ENCODE data around the gene PPID. TPM values are rescaled to one million over a fixed set of nuclear protein-coding genes. Genes with fewer than 3 reads are reported as not detected.

Gene PPID
- total RNA-seq, 4 donors from 2014 or later: 12.0 to 21.1 (median 16.1) TPM

- Histone ChIP-seq H3K27ac (no peak overlapping the region), H3K9me3 (peaks cover 0 to 5% (median 0%) of the 10 kb centered on the region in 4 donors), H3K4me1 (no peaks in the 10 kb centered on the region), H3K4me3 (no peak overlapping the region), H3K27me3 (no peaks in the 10 kb centered on the region), H3K36me3 (no peaks in the 10 kb centered on the region)
- WGBS, 2 donors: 79 to 90% methylated on average over 3 of the region's 3 CpGs
- TF ChIP-seq EP300 (IDR thresholded peaks at IDR 0.05) (no peak), CTCF (IDR thresholded peaks at IDR 0.05) (no peak), POLR2A (IDR thresholded peaks at IDR 0.05) (no peak)
- DNase-seq (ENCODE audit: low spot score in 2 of 2): no peak
Measured at GRCh38 chr4:158741326-158742021, 18.3 kb upstream of the PPID start.

DNA sequence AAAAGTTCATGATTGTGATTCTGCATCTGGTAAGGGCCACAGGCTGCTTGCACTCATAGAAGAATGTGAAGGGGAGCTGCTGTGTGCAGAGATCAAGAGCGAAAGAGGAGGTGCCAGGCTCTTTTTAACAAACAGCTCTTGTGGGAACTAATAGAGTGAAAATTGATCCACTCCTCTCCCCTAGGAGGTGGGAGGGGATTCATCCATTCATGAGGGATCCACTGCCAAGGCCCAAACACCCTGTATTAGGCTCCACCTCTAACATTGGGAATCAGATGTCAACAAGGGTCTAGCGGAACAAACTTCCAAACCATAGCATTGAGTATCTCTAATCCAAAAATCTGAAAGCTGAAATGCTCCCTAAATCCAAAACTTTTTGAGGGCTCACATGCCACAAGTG lies 16.4 kb upstream of the PPID start:
- H3K4me1 ChIP-seq: no peaks in the 10 kb centered on the region
- H3K27me3 ChIP-seq: no peaks in the 10 kb centered on the region
- no peaks in the 10 kb centered on the region for H3K36me3 ChIP-seq
- H3K9me3 ChIP-seq: peaks cover 0 to 3% (median 0%) of the 10 kb centered on the region in 4 donors
- TF ChIP-seq EP300 (IDR thresholded peaks at IDR 0.05): no peak
- no peak for TF ChIP-seq CTCF (IDR thresholded peaks at IDR 0.05)
- TF ChIP-seq POLR2A (IDR thresholded peaks at IDR 0.05): no peak
- WGBS, 2 donors: 93% methylated on average over 2 of the region's 2 CpGs
- no peak overlapping the region for H3K4me3 ChIP-seq
- DNase-seq (ENCODE audit: low spot score in 2 of 2): no peak
- no peak overlapping the region for H3K27ac ChIP-seq

- H3K36me3 ChIP-seq: no peaks in the 10 kb centered on the region
- no peak overlapping the region for H3K4me3 ChIP-seq
- TF ChIP-seq CTCF (IDR thresholded peaks at IDR 0.05): no peak
- 96% methylated on average over 2 of the region's 2 CpGs for WGBS, 2 donors
- H3K27me3 ChIP-seq: no peaks in the 10 kb centered on the region
- no peak overlapping the region for H3K27ac ChIP-seq
- H3K9me3 ChIP-seq: no peaks in the 10 kb centered on the region
- no peaks in the 10 kb centered on the region for H3K4me1 ChIP-seq
- no peak for DNase-seq (ENCODE audit: low spot score in 2 of 2)
Measured at GRCh38 chr4:158738866-158739265, 15.7 kb upstream of the PPID start.

DNA sequence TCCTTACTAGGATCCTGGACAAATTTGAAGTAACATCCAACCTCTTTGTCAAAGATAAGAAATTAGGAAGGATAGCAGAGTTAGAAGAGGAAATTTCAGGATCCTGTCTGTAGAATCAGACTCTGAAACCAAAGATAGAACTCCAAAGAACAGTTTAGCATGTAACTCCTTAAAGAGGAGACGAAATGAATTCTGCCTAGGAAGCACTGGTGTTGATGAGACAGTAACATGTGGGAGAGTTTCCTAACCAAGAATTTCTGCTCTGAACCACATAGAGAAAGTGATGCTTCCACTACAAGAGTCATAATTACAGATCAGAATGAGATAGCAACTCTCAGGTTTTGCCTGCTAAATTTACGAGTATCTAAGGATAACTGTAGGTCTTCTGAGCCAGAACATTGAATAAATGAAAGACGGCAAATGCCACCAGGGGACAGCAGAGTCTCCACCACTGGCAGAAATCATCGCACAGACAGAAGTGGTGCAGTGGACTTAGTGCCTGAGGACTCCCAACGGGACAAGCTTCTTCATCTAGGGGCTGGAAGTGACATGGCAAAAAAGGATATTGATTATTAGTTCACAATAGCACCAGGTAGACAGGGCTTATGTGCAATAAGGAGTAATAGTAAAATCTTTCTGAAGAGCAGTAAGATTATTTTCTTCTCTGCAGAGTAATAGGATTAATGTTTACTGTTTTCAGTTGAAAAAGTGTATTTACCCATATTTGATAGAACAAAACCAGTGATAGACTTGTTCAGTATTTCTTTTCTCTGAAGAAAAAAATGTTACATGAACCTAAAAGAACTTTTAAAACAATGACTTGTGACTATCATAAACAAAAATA lies 6.7 kb upstream of the PPID start:
- Histone ChIP-seq H3K27ac (no peak overlapping the region), H3K9me3 (no peaks in the 10 kb centered on the region), H3K4me1 (peaks cover 0 to 8% (median 0%) of the 10 kb centered on the region in 4 donors), H3K4me3 (no peak overlapping the region), H3K27me3 (no peaks in the 10 kb centered on the region), H3K36me3 (no peaks in the 10 kb centered on the region)
- WGBS, 2 donors: 15 to 17% methylated on average over 5 of the region's 5 CpGs
- peak; percentile 46 to 77 for DNase-seq (ENCODE audit: low spot score in 2 of 2)
- TF ChIP-seq POLR2A (IDR thresholded peaks at IDR 0.05) (no peak), CTCF (IDR thresholded peaks at IDR 0.05) (peak; percentile 67 to 93 (median 86))

GRCh38 chr4:158728236-158728635 lies 5.0 kb upstream of the PPID start:
- Histone ChIP-seq H3K27ac (no peak overlapping the region), H3K4me3 (no peak overlapping the region), H3K9me3 (no peaks in the 10 kb centered on the region), H3K36me3 (no peaks in the 10 kb centered on the region), H3K27me3 (no peaks in the 10 kb centered on the region), H3K4me1 (peaks cover 0 to 14% (median 0%) of the 10 kb centered on the region in 4 donors)
- DNase-seq (ENCODE audit: low spot score in 2 of 2): no peak
- TF ChIP-seq POLR2A (IDR thresholded peaks at IDR 0.05): no peak
- TF ChIP-seq CTCF (IDR thresholded peaks at IDR 0.05): no peak
- TF ChIP-seq EP300 (IDR thresholded peaks at IDR 0.05): no peak
- 46 to 76% methylated on average over 1 of the region's 1 CpG for WGBS, 2 donors
